K562 (cell line): ENCODE results near the gene OTOL1. TPM values are rescaled to one million over a fixed set of nuclear protein-coding genes. Genes with fewer than 3 reads are reported as not detected.

ENCODE experiments used
- ATAC-seq: fragments of 200-7000 bp; cut with Tn5 transposase; 3 replicates; pipeline ENCODE4 v1.9.1; 2020; ENCODE audit warnings: moderate library complexity
- BruUV-seq: library from RNA; stranded (reverse); fragments of 400-500 nt; replicated peaks from 2 replicates; lab custom pipeline; 2021; lab: Mats Ljungman, UMichigan
- CTCF ChIA-PET: fragments of 300-600 bp; formaldehyde crosslinking; extraction: SDS; loops from one replicate; lab custom pipeline; 2021; ENCODE audit warnings: low intra/inter-chr PET ratio; lab: Yijun Ruan, JAX
- POLR2A ChIA-PET: fragments of 300-600, 350-650 bp; sonication (Branson Sonifier 250); formaldehyde crosslinking; extraction: SDS; loops from one replicate; lab custom pipeline; 2021; ENCODE audit warnings: antibody characterized with exemption, inconsistent platforms; lab: Yijun Ruan, JAX
- DNase-seq, 4 experiments: peaks; one replicate each; pipeline versions ENCODE4 v3.0.0 to v3.0.0-alpha.2; 2011 to 2018; ENCODE audit warnings: low spot score in 3 of 4, mixed read lengths in 3 of 4; ENCODE audit errors: extremely low read depth in 1 of 4
- FAIRE-seq: peaks from 2 replicates; lab custom pipeline; 2011; peaks lifted over from hg19 to GRCh38; lab: Jason Lieb, UNC
- H2AFZ ChIP-seq: 2 replicates; pipeline ENCODE4 v1.6.0; 2011; ENCODE audit warnings: low read depth, low read length, control low read depth, inconsistent platforms
- H3K27ac ChIP-seq: fragments of 200-600 bp; 3 replicates; pipeline ENCODE4 v1.8.0; 2011; ENCODE audit warnings: low read depth, mild to moderate bottlenecking, control low read depth, inconsistent platforms, low read length, moderate library complexity, mixed read lengths; ENCODE audit errors: extremely low read depth
- H3K27me3 ChIP-seq, 2 experiments: fragments of 300-600 bp in 1 of 2; 2 replicates in 1 of 2; 3 replicates in 1 of 2; pipeline versions ENCODE4 v1.6.0 to v1.8.0; 2011; ENCODE audit warnings: inconsistent platforms in 2 of 2, low read length in 2 of 2, mild to moderate bottlenecking in 1 of 2, mixed read lengths in 1 of 2, moderate library complexity in 1 of 2; ENCODE audit not compliant: control insufficient read depth in 2 of 2, insufficient read depth in 2 of 2
- H3K36me3 ChIP-seq: fragments of 300-600 bp; 3 replicates; pipeline ENCODE4 v1.8.0; 2011; ENCODE audit warnings: mild to moderate bottlenecking, low read length, inconsistent platforms; ENCODE audit not compliant: control insufficient read depth, insufficient read depth
- H3K4me1 ChIP-seq, 2 experiments: fragments of 200-600 bp in 1 of 2; replicated peaks in 1 of 2; 2 replicates in 1 of 2; 3 replicates in 1 of 2; pipeline versions ENCODE4 v1.5.1 to v1.8.0; 2011; ENCODE audit warnings: inconsistent platforms in 2 of 2, low read length in 2 of 2, mild to moderate bottlenecking in 1 of 2, mixed read lengths in 1 of 2, moderate library complexity in 1 of 2; ENCODE audit not compliant: control insufficient read depth in 2 of 2, insufficient read depth in 2 of 2
- H3K4me2 ChIP-seq: 2 replicates; pipeline ENCODE4 v1.6.1; 2011; ENCODE audit warnings: low read length, control low read depth, inconsistent platforms, mixed read lengths; ENCODE audit not compliant: insufficient read depth
- H3K4me3 ChIP-seq: fragments of 200-600 bp; sonication (generic), shearing (Covaris generic); 2 replicates; pipeline ENCODE4 v1.5.1; 2016; ENCODE audit warnings: control low read depth, inconsistent platforms
- H3K79me2 ChIP-seq: fragments of 200-600 bp; 3 replicates; pipeline ENCODE4 v1.8.0; 2011; ENCODE audit warnings: low read length, inconsistent platforms; ENCODE audit not compliant: control insufficient read depth, insufficient read depth
- H3K9ac ChIP-seq, 2 experiments: 2 replicates each; pipeline versions ENCODE4 v1.6.0 to v1.6.1; 2011; ENCODE audit warnings: low read depth in 2 of 2, low read length in 2 of 2, control low read depth in 1 of 2, inconsistent platforms in 1 of 2, mild to moderate bottlenecking in 1 of 2, mixed read lengths in 1 of 2; ENCODE audit not compliant: insufficient read depth in 1 of 2
- H3K9me1 ChIP-seq: one replicate; pipeline ENCODE4 v1.6.0; 2011; ENCODE audit warnings: inconsistent platforms, mild to moderate bottlenecking, low read length, moderate library complexity; ENCODE audit not compliant: control insufficient read depth, insufficient read depth
- H3K9me3 ChIP-seq: replicated peaks from 2 replicates; pipeline ENCODE4 v1.5.1; 2011; ENCODE audit warnings: low read depth, low read length, inconsistent platforms; ENCODE audit not compliant: control insufficient read depth, insufficient read depth
- H4K20me1 ChIP-seq: replicated peaks from 2 replicates; pipeline ENCODE4 v1.6.1; 2011; ENCODE audit warnings: low read length, inconsistent platforms, mixed read lengths; ENCODE audit not compliant: control insufficient read depth, insufficient read depth
- ZNF23 ChIP-seq: fragments of 250-450 bp; sonication (Bioruptor Pico); IDR thresholded peaks from 2 replicates; pipeline ENCODE4 v1.4.0; 2020; ENCODE audit warnings: mild to moderate bottlenecking
- in situ Hi-C: fragments of 300-500 bp; cut with MboI; formaldehyde crosslinking; loops from 4 replicates; pipeline ENCODE4 v1.15.0; 2018; ENCODE audit warnings: inconsistent platforms, mixed read lengths
- intact Hi-C: fragments of 100-400 bp; cut with micrococcal nuclease; formaldehyde crosslinking; loops from 2 replicates; pipeline ENCODE4 v1.14.2; 2022
- polyA plus RNA-seq, 8 experiments: library from polyadenylated mRNA; depleted of rRNA in 4 of 8; stranded (reverse) in 5 of 8; unstranded in 3 of 8; fragments of >200 nt; fragmentation: Nextera tagmentation in 2 of 8; fragmentation: Illumina TruSeq in 1 of 8; extraction: Ambion mirVana in 2 of 8; extraction: Trizol in 1 of 8; gene quantifications; 2 replicates each; pipeline versions ENCODE4 v1.2.1 to v1.2.3, GENCODE V29; 2011 to 2014; ENCODE audit warnings: inconsistent platforms in 1 of 8, missing spikeins in 1 of 8
- total RNA-seq, 7 experiments: library from RNA; depleted of rRNA in 6 of 7; stranded (reverse); fragments of >200 nt in 6 of 7; fragmentation: Illumina TruSeq in 2 of 7; extraction: Trizol in 2 of 7; gene quantifications; 2 replicates each; pipeline versions ENCODE4 v1.2.1 to v1.2.3, GENCODE V29; 2011 to 2021; ENCODE audit warnings: low replicate concordance in 1 of 7
- TF ChIP-seq, protein P1 (sequence below): fragments of 250-450 bp; sonication (Bioruptor Pico); IDR thresholded peaks from 2 replicates; pipeline ENCODE4 v1.4.0; 2020; ENCODE audit warnings: mild to moderate bottlenecking
- TF ChIP-seq, protein P2 (sequence below): fragments of 450-650 bp; formaldehyde crosslinking; IDR thresholded peaks from 2 replicates; pipeline ENCODE4 v1.4.0; 2022; ENCODE audit warnings: missing genetic modification characterization
- TF ChIP-seq, protein P3 (sequence below): IDR thresholded peaks from 2 replicates; pipeline ENCODE4 v1.6.1; 2011; ENCODE audit warnings: borderline replicate concordance, low read depth, mild to moderate bottlenecking, moderate library complexity, low read length; ENCODE audit not compliant: insufficient read depth, poor library complexity, severe bottlenecking
- TF ChIP-seq, protein P4 (sequence below): sonication (generic); formaldehyde crosslinking; IDR thresholded peaks from 2 replicates; pipeline ENCODE4 v1.8.0; 2022; ENCODE audit warnings: mild to moderate bottlenecking, missing genetic modification reagents
- TF ChIP-seq, protein P5 (sequence below): fragments of 450-650 bp; formaldehyde crosslinking; IDR thresholded peaks from 2 replicates; pipeline ENCODE4 v1.4.0; 2020; ENCODE audit warnings: mild to moderate bottlenecking, moderate library complexity

The OTOL1 gene
- total and polyA plus RNA-seq, 9 of the 15 experiments (the other 6 are each of a cell fraction or from before 2014, with no cell fraction given): not detected

DNA sequence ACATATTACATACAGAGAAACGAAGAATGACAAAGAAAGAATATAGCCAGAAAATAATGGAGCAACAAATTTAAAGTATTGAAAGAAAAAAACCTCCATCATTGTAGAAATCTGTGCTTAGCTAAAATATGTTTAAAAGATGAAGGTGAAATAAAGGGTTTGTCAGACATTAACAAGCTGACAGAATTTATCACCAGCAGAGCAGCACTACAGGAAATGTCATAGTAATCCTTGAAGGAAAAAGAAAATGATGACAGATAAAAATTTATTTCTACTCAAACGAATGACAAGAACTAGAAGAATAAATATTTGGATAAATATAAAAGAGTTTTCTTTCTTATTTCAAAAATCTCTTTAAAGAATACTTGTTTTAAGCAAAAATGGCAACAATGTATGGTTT lies 40.6 kb upstream of the OTOL1 start (continued):
- TF ChIP-seq, protein P1, sequence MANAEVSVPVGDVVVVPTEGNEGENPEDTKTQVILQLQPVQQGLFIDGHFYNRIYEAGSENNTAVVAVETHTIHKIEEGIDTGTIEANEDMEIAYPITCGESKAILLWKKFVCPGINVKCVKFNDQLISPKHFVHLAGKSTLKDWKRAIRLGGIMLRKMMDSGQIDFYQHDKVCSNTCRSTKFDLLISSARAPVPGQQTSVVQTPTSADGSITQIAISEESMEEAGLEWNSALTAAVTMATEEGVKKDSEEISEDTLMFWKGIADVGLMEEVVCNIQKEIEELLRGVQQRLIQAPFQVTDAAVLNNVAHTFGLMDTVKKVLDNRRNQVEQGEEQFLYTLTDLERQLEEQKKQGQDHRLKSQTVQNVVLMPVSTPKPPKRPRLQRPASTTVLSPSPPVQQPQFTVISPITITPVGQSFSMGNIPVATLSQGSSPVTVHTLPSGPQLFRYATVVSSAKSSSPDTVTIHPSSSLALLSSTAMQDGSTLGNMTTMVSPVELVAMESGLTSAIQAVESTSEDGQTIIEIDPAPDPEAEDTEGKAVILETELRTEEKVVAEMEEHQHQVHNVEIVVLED (CRISPR knock-in tag): no peak
- TF ChIP-seq, protein P2, sequence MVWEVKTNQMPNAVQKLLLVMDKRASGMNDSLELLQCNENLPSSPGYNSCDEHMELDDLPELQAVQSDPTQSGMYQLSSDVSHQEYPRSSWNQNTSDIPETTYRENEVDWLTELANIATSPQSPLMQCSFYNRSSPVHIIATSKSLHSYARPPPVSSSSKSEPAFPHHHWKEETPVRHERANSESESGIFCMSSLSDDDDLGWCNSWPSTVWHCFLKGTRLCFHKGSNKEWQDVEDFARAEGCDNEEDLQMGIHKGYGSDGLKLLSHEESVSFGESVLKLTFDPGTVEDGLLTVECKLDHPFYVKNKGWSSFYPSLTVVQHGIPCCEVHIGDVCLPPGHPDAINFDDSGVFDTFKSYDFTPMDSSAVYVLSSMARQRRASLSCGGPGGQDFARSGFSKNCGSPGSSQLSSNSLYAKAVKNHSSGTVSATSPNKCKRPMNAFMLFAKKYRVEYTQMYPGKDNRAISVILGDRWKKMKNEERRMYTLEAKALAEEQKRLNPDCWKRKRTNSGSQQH: no peak
- TF ChIP-seq, all 486 proteins: peak for 0

DNA sequence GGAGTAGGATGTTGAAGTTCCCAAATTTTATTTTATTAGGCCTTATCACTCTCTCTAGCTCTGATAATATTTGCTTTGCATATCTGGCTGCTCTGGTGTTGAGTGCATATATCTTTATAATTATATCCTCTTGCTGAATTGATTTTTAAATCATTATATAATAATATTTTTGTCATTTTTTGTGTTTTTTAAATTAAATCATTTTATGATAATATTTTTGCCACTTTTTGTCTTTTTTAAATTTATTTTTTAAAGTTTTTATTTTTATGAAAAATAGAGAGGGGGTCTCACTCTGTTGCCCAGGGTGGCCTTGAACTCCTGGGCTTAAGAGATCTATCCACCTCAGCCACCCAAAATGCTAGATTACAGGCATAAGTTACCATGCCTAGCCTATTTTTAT lies 34.5 kb upstream of the OTOL1 start:
- H3K27me3 ChIP-seq: no peaks in the 10 kb centered on the region
- ATAC-seq: no peak
- no peak for DNase-seq
- FAIRE-seq: no peak
- no peaks in the 10 kb centered on the region for H3K4me1 ChIP-seq
- H3K36me3 ChIP-seq: no peaks in the 10 kb centered on the region
- ChIA-PET POLR2A (no interaction called here), CTCF (no interaction called here)
- H3K4me2 ChIP-seq: no peak overlapping the region
- H2AFZ ChIP-seq: no peak overlapping the region
- TF ChIP-seq, protein P3, sequence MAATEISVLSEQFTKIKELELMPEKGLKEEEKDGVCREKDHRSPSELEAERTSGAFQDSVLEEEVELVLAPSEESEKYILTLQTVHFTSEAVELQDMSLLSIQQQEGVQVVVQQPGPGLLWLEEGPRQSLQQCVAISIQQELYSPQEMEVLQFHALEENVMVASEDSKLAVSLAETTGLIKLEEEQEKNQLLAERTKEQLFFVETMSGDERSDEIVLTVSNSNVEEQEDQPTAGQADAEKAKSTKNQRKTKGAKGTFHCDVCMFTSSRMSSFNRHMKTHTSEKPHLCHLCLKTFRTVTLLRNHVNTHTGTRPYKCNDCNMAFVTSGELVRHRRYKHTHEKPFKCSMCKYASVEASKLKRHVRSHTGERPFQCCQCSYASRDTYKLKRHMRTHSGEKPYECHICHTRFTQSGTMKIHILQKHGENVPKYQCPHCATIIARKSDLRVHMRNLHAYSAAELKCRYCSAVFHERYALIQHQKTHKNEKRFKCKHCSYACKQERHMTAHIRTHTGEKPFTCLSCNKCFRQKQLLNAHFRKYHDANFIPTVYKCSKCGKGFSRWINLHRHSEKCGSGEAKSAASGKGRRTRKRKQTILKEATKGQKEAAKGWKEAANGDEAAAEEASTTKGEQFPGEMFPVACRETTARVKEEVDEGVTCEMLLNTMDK: no peak
- TF ChIP-seq, protein P4, sequence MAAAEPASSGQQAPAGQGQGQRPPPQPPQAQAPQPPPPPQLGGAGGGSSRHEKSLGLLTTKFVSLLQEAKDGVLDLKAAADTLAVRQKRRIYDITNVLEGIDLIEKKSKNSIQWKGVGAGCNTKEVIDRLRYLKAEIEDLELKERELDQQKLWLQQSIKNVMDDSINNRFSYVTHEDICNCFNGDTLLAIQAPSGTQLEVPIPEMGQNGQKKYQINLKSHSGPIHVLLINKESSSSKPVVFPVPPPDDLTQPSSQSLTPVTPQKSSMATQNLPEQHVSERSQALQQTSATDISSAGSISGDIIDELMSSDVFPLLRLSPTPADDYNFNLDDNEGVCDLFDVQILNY (CRISPR knock-in tag): no peak
- TF ChIP-seq, protein P5, sequence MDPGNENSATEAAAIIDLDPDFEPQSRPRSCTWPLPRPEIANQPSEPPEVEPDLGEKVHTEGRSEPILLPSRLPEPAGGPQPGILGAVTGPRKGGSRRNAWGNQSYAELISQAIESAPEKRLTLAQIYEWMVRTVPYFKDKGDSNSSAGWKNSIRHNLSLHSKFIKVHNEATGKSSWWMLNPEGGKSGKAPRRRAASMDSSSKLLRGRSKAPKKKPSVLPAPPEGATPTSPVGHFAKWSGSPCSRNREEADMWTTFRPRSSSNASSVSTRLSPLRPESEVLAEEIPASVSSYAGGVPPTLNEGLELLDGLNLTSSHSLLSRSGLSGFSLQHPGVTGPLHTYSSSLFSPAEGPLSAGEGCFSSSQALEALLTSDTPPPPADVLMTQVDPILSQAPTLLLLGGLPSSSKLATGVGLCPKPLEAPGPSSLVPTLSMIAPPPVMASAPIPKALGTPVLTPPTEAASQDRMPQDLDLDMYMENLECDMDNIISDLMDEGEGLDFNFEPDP: no peak
- TF ChIP-seq ZNF23 (CRISPR knock-in tag): no peak
- intact Hi-C loops: no loop called here
- H4K20me1 ChIP-seq: no peaks in the 10 kb centered on the region
- no peak overlapping the region for H3K27ac ChIP-seq
- no peak overlapping the region for H3K9ac ChIP-seq
- no peak overlapping the region for H3K4me3 ChIP-seq
- H3K9me3 ChIP-seq: 0 out of 2 replicates have a peak, but pooled peaks cover 2% of the 10 kb centered on the region
- H3K79me2 ChIP-seq: no peaks in the 10 kb centered on the region
- no peaks in the 10 kb centered on the region for H3K9me1 ChIP-seq
- no TSS peak for BruUV-seq
- in situ Hi-C loops: no loop called here
